B cell (primary cell): Measurements from ENCODE around the gene SLC28A3. TPM values are rescaled to one million over a fixed set of nuclear protein-coding genes. Genes with fewer than 3 reads are reported as not detected.

Source experiments
- ATAC-seq: fragments of 200-7000 bp; cut with Tn5 transposase; one replicate; pipeline ENCODE4 v1.10.0; 2021; ENCODE audit warnings: low read depth, mild to moderate bottlenecking, moderate number of reproducible peaks, moderate library complexity
- CTCF ChIA-PET: fragments of 350-600 bp; sonication (Branson Sonifier 250); formaldehyde crosslinking; loops from one replicate; lab custom pipeline; 2021; ENCODE audit warnings: antibody characterized with exemption, inconsistent platforms; lab: Charles Lee
- POLR2A ChIA-PET: fragments of 350-600 bp; sonication (Branson Sonifier 250); formaldehyde crosslinking; loops from one replicate; lab custom pipeline; 2021; ENCODE audit warnings: antibody characterized with exemption; lab: Charles Lee
- DNase-seq: peaks from one replicate; pipeline ENCODE4 v3.0.0; 2013
- H2AFZ ChIP-seq: 2 replicates; pipeline ENCODE4 v1.6.1; 2012; ENCODE audit warnings: mild to moderate bottlenecking, low read depth, low read length; ENCODE audit not compliant: insufficient read depth, poor library complexity, severe bottlenecking
- H3K27ac ChIP-seq, 2 donors: 1 replicate in 1 of 2; 2 replicates in 1 of 2; pipeline ENCODE4 v1.5.1; 2012 to 2013; ENCODE audit warnings: low read length in 2 of 2, mild to moderate bottlenecking in 2 of 2, moderate library complexity in 1 of 2
- H3K27me3 ChIP-seq, 4 experiments: fragments of 200-600 bp in 1 of 4; sonication (generic) in 1 of 4; replicated peaks in 1 of 4; 1 replicate in 2 of 4; 2 replicates in 2 of 4; pipeline versions ENCODE4 v1.6.1 to v1.7.0; 2013 to 2016; ENCODE audit warnings: low read length in 3 of 4, mild to moderate bottlenecking in 2 of 4, mixed read lengths in 1 of 4, moderate library complexity in 1 of 4; ENCODE audit not compliant: insufficient read depth in 4 of 4, control insufficient read depth in 3 of 4; ENCODE audit errors: control extremely low read depth in 1 of 4
- H3K36me3 ChIP-seq, 2 experiments: replicated peaks in 1 of 2; 1 replicate in 1 of 2; 2 replicates in 1 of 2; pipeline versions ENCODE4 v1.6.1 to v1.7.1; 2013; ENCODE audit warnings: low read length in 1 of 2; ENCODE audit not compliant: insufficient read depth in 2 of 2, control insufficient read depth in 1 of 2; ENCODE audit errors: control extremely low read depth in 1 of 2, extremely low read depth in 1 of 2
- H3K4me1 ChIP-seq, 2 donors: fragments of 200-600 bp in 1 of 2; sonication (generic) in 1 of 2; 1 replicate in 1 of 2; 2 replicates in 1 of 2; pipeline versions ENCODE4 v1.5.1 to v1.6.1; 2013 to 2017; ENCODE audit warnings: low read length in 2 of 2; ENCODE audit not compliant: control insufficient read depth in 2 of 2, insufficient read depth in 2 of 2
- H3K4me2 ChIP-seq: replicated peaks from 2 replicates; pipeline ENCODE3; 2012; ENCODE audit warnings: mild to moderate bottlenecking, low read depth, low read length; ENCODE audit not compliant: poor library complexity, severe bottlenecking
- H3K4me3 ChIP-seq, 5 experiments: fragments of 200-600 bp in 1 of 5; sonication (generic) in 1 of 5; 1 replicate in 3 of 5; 2 replicates in 2 of 5; pipeline versions ENCODE4 v1.5.1 to v1.7.0; 2011 to 2016; ENCODE audit warnings: low read length in 4 of 5, mild to moderate bottlenecking in 4 of 5, low read depth in 2 of 5, control low read depth in 1 of 5, moderate library complexity in 1 of 5; ENCODE audit not compliant: insufficient read depth in 1 of 5; ENCODE audit errors: control extremely low read depth in 1 of 5, extremely low read depth in 1 of 5
- H3K79me2 ChIP-seq: fragments of 200-600 bp; sonication (generic); one replicate; pipeline ENCODE4 v1.6.0; 2016; ENCODE audit warnings: low read length; ENCODE audit not compliant: control insufficient read depth, insufficient read depth
- H3K9ac ChIP-seq: fragments of 200-600 bp; sonication (generic); 2 replicates; pipeline ENCODE4 v1.6.1; 2017; ENCODE audit warnings: mild to moderate bottlenecking, low read length, moderate library complexity
- H3K9me3 ChIP-seq, 3 donors: one replicate each; pipeline versions ENCODE4 v1.6.1 to v1.7.1; 2013; ENCODE audit warnings: low read length in 2 of 3; ENCODE audit not compliant: control insufficient read depth in 2 of 3, insufficient read depth in 1 of 3; ENCODE audit errors: control extremely low read depth in 1 of 3
- H4K20me1 ChIP-seq: 2 replicates; pipeline ENCODE4 v1.6.0; 2012; ENCODE audit warnings: mild to moderate bottlenecking, low read length; ENCODE audit not compliant: insufficient read depth, control insufficient read depth, poor library complexity, severe bottlenecking
- H3K27ac Mint-ChIP-seq: one replicate; pipeline ENCODE4 v1.8.0; 2021; ENCODE audit warnings: mixed read lengths
- H3K27me3 Mint-ChIP-seq: one replicate; pipeline ENCODE4 v1.8.0; 2021; ENCODE audit warnings: mixed read lengths
- H3K4me1 Mint-ChIP-seq: one replicate; pipeline ENCODE4 v1.8.0; 2021; ENCODE audit warnings: mixed read lengths
- H3K4me3 Mint-ChIP-seq: one replicate; pipeline ENCODE4 v1.8.0; 2021; ENCODE audit warnings: mixed read lengths
- H3K9me3 Mint-ChIP-seq: one replicate; pipeline ENCODE4 v1.8.0; 2022; ENCODE audit warnings: mixed read lengths; ENCODE audit not compliant: insufficient read depth
- EZH2 ChIP-seq: IDR thresholded peaks from 2 replicates; pipeline ENCODE4 v1.6.1; 2012; ENCODE audit warnings: borderline replicate concordance, low read depth, mild to moderate bottlenecking, moderate library complexity, low read length; ENCODE audit not compliant: insufficient read depth, poor library complexity, severe bottlenecking
- WGBS: methylation state at CpG from one replicate; pipeline ENCODE4 v1.1.5; 2013; ENCODE audit warnings: missing lambda C conversion rate; ENCODE audit not compliant: insufficient coverage; 5-methylcytosine and 5-hydroxymethylcytosine counted together
- intact Hi-C: fragments of 100-400 bp; cut with micrococcal nuclease; formaldehyde crosslinking; loops from one replicate; pipeline ENCODE4 v1.10.0; 2022
- polyA plus RNA-seq: library from polyadenylated mRNA; depleted of rRNA; stranded (reverse); fragments of >200 nt; gene quantifications from 2 replicates; pipeline ENCODE4 v1.2.3, GENCODE V29; 2012
- total RNA-seq, 2 donors: library from RNA; stranded (reverse); fragments of 120-200 nt in 1 of 2; gene quantifications; 1 replicate in 1 of 2; 2 replicates in 1 of 2; pipeline versions ENCODE4 v1.2.3 to v1.2.4, GENCODE V29; 2013 to 2022
- TF ChIP-seq, protein P1 (sequence below): fragments of 200-600 bp; IDR thresholded peaks from one replicate; pipeline ENCODE4 v1.8.0; 2022; ENCODE audit warnings: antibody characterized with exemption, mild to moderate bottlenecking

SLC28A3 gene
- total and polyA plus RNA-seq, 2 donors (not counting 1 experiment from before 2014, with no cell fraction given) = not detected

DNA sequence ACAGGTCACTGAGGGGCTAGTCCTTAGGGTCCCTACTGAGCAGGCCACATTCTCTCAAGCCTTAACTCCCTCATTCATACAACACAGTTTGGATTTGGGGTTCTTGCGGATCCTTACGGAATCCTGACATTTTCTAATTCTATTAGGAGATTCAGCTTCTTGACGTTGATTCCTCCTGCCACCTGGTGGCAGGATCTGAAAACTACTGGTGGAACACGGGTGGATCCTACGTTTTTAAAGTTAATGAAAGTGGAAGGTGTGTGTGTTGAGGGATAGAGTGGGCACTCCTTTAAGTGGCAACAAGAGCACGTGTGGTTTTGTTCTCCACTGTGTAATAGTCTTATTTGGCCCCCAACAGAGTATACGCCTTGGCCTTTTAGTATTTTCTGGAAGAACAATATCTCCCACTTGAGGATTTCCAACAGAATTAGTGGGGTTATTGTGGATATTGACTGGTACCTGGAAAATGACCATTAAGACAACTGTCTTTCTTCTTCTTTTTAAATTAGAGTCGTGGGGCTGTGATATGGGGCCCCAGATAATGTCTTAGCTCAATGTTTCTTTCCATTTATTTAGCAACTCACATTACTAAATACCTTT, 25.2 kb downstream of the SLC28A3 start:
- no peaks in the 10 kb centered on the region for H3K9me3 Mint-ChIP-seq
- Histone ChIP-seq H3K9me3 (no peaks in the 10 kb centered on the region), H3K27ac (no peak overlapping the region), H3K79me2 (no peaks in the 10 kb centered on the region), H3K36me3 (no peaks in the 10 kb centered on the region), H4K20me1 (no peaks in the 10 kb centered on the region), H3K27me3 (no peaks in the 10 kb centered on the region), H3K4me2 (peak overlapping the region; percentile 41), H2AFZ (peak overlapping the region; percentile 59), H3K4me1 (peaks cover 0 to 3% of the 10 kb centered on the region in 2 donors), H3K9ac (peak overlapping the region; percentile 4), H3K4me3 (no peak overlapping the region)
- CTCF ChIA-PET = interaction anchor here (0.8 to 3.7 kb wide), 18 partner anchors 9 to 394 kb away, joined by 3 to 34 read pairs (median 4); partner anchors contain the start of gene KIF27
- POLR2A ChIA-PET = no interaction called here
- no peak for TF ChIP-seq EZH2
- TF ChIP-seq, protein P1, sequence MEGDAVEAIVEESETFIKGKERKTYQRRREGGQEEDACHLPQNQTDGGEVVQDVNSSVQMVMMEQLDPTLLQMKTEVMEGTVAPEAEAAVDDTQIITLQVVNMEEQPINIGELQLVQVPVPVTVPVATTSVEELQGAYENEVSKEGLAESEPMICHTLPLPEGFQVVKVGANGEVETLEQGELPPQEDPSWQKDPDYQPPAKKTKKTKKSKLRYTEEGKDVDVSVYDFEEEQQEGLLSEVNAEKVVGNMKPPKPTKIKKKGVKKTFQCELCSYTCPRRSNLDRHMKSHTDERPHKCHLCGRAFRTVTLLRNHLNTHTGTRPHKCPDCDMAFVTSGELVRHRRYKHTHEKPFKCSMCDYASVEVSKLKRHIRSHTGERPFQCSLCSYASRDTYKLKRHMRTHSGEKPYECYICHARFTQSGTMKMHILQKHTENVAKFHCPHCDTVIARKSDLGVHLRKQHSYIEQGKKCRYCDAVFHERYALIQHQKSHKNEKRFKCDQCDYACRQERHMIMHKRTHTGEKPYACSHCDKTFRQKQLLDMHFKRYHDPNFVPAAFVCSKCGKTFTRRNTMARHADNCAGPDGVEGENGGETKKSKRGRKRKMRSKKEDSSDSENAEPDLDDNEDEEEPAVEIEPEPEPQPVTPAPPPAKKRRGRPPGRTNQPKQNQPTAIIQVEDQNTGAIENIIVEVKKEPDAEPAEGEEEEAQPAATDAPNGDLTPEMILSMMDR = peak; percentile 81
- H3K4me3 Mint-ChIP-seq = no peak overlapping the region
- intact Hi-C loops = loop anchor here (1.0 kb wide), 2 partner anchors 54 to 377 kb away; no protein-coding TSS in a partner anchor
- ATAC-seq = peak; percentile 33
- peak; percentile 72 for DNase-seq
- peaks cover 5% of the 10 kb centered on the region for H3K4me1 Mint-ChIP-seq
- 4% methylated on average over 4 of the region's 8 CpGs for WGBS
- peaks cover 6% of the 10 kb centered on the region for H3K27me3 Mint-ChIP-seq
- no peak overlapping the region for H3K27ac Mint-ChIP-seq

DNA sequence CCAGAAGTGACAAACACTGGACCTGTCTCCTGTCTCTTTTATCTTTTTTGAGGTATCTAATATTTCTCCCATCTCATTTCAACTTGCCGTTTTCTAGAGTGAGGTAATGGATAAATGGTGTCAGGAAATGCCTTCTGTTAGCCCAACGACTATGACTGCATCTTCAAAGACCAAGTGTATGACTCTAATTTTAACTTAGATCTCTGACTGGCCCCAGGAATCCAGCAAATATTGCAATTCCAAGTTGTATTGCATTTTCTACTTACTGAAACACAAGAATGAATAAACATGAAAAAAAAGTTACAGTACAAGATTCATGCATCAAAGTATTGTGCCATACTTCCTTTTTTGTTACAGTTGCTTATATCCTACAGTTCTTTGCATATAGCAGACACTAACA, 26.3 kb downstream of the SLC28A3 start:
- no CpG with 5 or more reads among the region's 2 CpGs for WGBS
- no peaks in the 10 kb centered on the region for H3K27me3 ChIP-seq
- no peak overlapping the region for H3K9ac ChIP-seq
- Mint-ChIP-seq H3K27me3 (peaks cover 6% of the 10 kb centered on the region), H3K9me3 (no peaks in the 10 kb centered on the region), H3K4me3 (no peak overlapping the region), H3K27ac (no peak overlapping the region), H3K4me1 (peaks cover 5% of the 10 kb centered on the region)
- no peak overlapping the region for H3K4me3 ChIP-seq
- ATAC-seq = no peak
- H3K36me3 ChIP-seq = no peaks in the 10 kb centered on the region
- TF ChIP-seq, protein P1 = no peak
- no peak for TF ChIP-seq EZH2
- no peaks in the 10 kb centered on the region for H3K9me3 ChIP-seq
- DNase-seq = no peak
- no peak overlapping the region for H3K4me2 ChIP-seq
- ChIA-PET POLR2A (no interaction called here), CTCF (interaction anchor here (1.0 to 3.7 kb wide), 10 partner anchors 8 to 379 kb away, joined by 3 to 34 read pairs (median 10); no protein-coding TSS in a partner anchor)
- H3K4me1 ChIP-seq = peaks cover 0 to 3% of the 10 kb centered on the region in 2 donors
- H3K27ac ChIP-seq = no peak overlapping the region
- H4K20me1 ChIP-seq = no peaks in the 10 kb centered on the region
- intact Hi-C loops = no loop called here
- H2AFZ ChIP-seq = no peak overlapping the region
- no peaks in the 10 kb centered on the region for H3K79me2 ChIP-seq
